Neural crest cell (in vitro differentiated cells): Measurements from ENCODE around the gene CADM1. TPM values are rescaled to one million over a fixed set of nuclear protein-coding genes. Genes with fewer than 3 reads are reported as not detected.
A peak's percentile ranks its signal among the peaks of the same experiment; 100 is the strongest.

Experiments
- DNase-seq: peaks from one replicate; pipeline ENCODE4 v3.0.0; 2021; ENCODE audit warnings: low read depth, mixed read lengths, low spot score
- H3K27ac Mint-ChIP-seq: one replicate; pipeline ENCODE4 v1.8.0; 2021; ENCODE audit warnings: mild to moderate bottlenecking, mixed read lengths; ENCODE audit not compliant: unreplicated experiment
- H3K27me3 Mint-ChIP-seq: 2 replicates; pipeline ENCODE4 v1.8.0; 2021; ENCODE audit warnings: low read depth, mild to moderate bottlenecking, mixed read lengths
- H3K36me3 Mint-ChIP-seq: 2 replicates; pipeline ENCODE4 v1.8.0; 2021; ENCODE audit warnings: low read depth, mild to moderate bottlenecking, mixed read lengths
- H3K4me1 Mint-ChIP-seq: 2 replicates; pipeline ENCODE4 v1.8.0; 2021; ENCODE audit warnings: mixed read lengths
- H3K4me3 Mint-ChIP-seq: one replicate; pipeline ENCODE4 v1.8.0; 2021; ENCODE audit warnings: mild to moderate bottlenecking, mixed read lengths
- H3K9me3 Mint-ChIP-seq: 2 replicates; pipeline ENCODE4 v1.8.0; 2021; ENCODE audit warnings: mixed read lengths
- total RNA-seq: library from RNA; stranded (reverse); gene quantifications from 2 replicates; pipeline ENCODE4 v1.2.1, GENCODE V29; 2021
- TF ChIP-seq, protein P1 (sequence below): fragments of 200-600 bp; sonication (generic); conservative IDR thresholded peaks from 2 replicates; pipeline ENCODE4 v1.5.0; 2021; ENCODE audit warnings: antibody characterized with exemption, mild to moderate bottlenecking

The CADM1 gene
- total RNA-seq, 1 donor from 2014 or later: 112 TPM

DNA sequence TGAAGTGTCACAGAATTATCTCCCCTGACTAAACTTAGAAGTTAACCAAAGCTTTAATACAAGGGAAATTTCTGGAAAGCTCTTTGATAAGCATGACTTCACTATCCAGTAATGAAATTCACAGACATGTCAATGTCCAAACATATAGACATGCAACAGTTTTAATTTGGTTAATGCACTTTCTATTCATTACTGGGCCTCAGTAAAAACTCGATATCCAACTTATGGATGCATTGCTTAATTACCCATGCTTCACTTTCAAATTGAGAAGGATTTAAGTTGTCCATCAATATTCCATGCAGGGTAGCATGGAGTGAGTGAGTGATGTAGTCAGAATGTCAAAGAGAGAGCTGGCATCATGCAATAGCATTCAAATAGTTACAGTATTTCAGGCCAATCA, 197.5 kb downstream of the CADM1 start:
- Mint-ChIP-seq H3K4me1 (peaks cover 6% of the 10 kb centered on the region), H3K27ac (no peak overlapping the region)

DNA sequence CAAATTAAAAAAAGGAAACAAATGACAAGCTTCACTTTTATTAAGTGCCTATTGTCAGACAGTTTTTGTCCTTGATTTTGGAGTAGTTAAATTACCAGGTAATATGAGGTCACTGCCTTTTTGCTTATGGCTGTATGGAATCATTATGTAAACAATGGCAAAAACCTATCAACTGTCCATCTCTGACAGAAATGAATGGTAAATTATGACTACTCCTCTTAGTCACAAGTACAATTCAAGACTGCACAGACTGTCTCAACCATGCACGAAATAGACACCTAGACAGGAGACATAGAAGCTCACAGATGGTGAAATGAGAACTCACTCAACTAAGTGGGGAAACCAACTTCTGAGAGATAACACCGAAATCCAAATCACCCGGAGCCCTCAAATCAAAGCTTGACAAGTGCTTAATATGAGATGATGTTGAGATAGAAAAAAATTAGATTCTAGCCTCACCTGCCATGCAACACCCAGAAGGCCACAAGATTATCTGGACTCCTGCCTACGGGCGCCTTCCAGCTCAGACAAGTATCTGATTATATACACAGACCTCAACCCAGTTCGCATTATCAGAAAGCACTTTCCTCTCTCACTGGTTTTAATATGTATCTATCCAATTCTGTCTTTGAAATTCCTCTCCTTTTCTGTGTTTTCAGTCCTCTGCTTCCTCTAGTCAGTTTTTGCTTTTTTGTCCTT, 199.3 kb downstream of the CADM1 start:
- TF ChIP-seq, protein P1, sequence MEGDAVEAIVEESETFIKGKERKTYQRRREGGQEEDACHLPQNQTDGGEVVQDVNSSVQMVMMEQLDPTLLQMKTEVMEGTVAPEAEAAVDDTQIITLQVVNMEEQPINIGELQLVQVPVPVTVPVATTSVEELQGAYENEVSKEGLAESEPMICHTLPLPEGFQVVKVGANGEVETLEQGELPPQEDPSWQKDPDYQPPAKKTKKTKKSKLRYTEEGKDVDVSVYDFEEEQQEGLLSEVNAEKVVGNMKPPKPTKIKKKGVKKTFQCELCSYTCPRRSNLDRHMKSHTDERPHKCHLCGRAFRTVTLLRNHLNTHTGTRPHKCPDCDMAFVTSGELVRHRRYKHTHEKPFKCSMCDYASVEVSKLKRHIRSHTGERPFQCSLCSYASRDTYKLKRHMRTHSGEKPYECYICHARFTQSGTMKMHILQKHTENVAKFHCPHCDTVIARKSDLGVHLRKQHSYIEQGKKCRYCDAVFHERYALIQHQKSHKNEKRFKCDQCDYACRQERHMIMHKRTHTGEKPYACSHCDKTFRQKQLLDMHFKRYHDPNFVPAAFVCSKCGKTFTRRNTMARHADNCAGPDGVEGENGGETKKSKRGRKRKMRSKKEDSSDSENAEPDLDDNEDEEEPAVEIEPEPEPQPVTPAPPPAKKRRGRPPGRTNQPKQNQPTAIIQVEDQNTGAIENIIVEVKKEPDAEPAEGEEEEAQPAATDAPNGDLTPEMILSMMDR: no peak
- Mint-ChIP-seq H3K4me1 (peaks cover 6% of the 10 kb centered on the region), H3K27ac (no peak overlapping the region), H3K9me3 (no peaks in the 10 kb centered on the region), H3K27me3 (no peaks in the 10 kb centered on the region), H3K4me3 (no peak overlapping the region), H3K36me3 (no peaks in the 10 kb centered on the region)
- no peak for DNase-seq

More for the DNA sequence above, 197.5 kb downstream of the CADM1 start:
- no peak for DNase-seq
- no peaks in the 10 kb centered on the region for H3K27me3 Mint-ChIP-seq
- no peak overlapping the region for H3K4me3 Mint-ChIP-seq
- TF ChIP-seq, protein P1: no peak
- no peaks in the 10 kb centered on the region for H3K36me3 Mint-ChIP-seq
- H3K9me3 Mint-ChIP-seq: no peaks in the 10 kb centered on the region

GRCh38 chr11:115303929-115304531, 200.2 kb downstream of the CADM1 start:
- Mint-ChIP-seq H3K9me3 (no peaks in the 10 kb centered on the region), H3K36me3 (no peaks in the 10 kb centered on the region), H3K4me3 (no peak overlapping the region), H3K27ac (no peak overlapping the region), H3K4me1 (peaks cover 6% of the 10 kb centered on the region), H3K27me3 (no peaks in the 10 kb centered on the region)
- TF ChIP-seq, protein P1: no peak
- DNase-seq: no peak

GRCh38 chr11:115302946-115303703, 201.1 kb downstream of the CADM1 start:
- Mint-ChIP-seq H3K27me3 (no peaks in the 10 kb centered on the region), H3K4me1 (peaks cover 6% of the 10 kb centered on the region), H3K36me3 (no peaks in the 10 kb centered on the region), H3K4me3 (no peak overlapping the region), H3K9me3 (no peaks in the 10 kb centered on the region), H3K27ac (no peak overlapping the region)
- TF ChIP-seq, protein P1: no peak
- DNase-seq: no peak

GRCh38 chr11:115300660-115301428, 203.4 kb downstream of the CADM1 start:
- no peak overlapping the region for H3K4me3 Mint-ChIP-seq
- no peak for DNase-seq
- no peaks in the 10 kb centered on the region for H3K36me3 Mint-ChIP-seq
- TF ChIP-seq, protein P1: no peak
- H3K27me3 Mint-ChIP-seq: no peaks in the 10 kb centered on the region
- H3K27ac Mint-ChIP-seq: peak overlapping the region; percentile 15
- H3K4me1 Mint-ChIP-seq: peaks cover 6% of the 10 kb centered on the region
- H3K9me3 Mint-ChIP-seq: no peaks in the 10 kb centered on the region
